Kidney epithelial cell (primary cell): ENCODE measurements around the gene TTC9. TPM values are rescaled to one million over a fixed set of nuclear protein-coding genes. Genes with fewer than 3 reads are reported as not detected.

Experiments
- DNase-seq: peaks from one replicate; pipeline ENCODE4 v3.0.0-alpha.2; 2010; ENCODE audit warnings: low read depth
- H3K27me3 ChIP-seq: 2 replicates; pipeline ENCODE4 v1.6.0; 2011; ENCODE audit warnings: low read length; ENCODE audit not compliant: control insufficient read depth, insufficient read depth
- H3K36me3 ChIP-seq: 2 replicates; pipeline ENCODE4 v1.5.1; 2011; ENCODE audit warnings: low read length; ENCODE audit not compliant: control insufficient read depth, insufficient read depth
- H3K4me3 ChIP-seq: 2 replicates; pipeline ENCODE4 v1.5.1; 2011; ENCODE audit warnings: low read depth, mild to moderate bottlenecking, control low read depth, low read length
- total RNA-seq: library from RNA; depleted of rRNA; stranded (reverse); fragments of >200 nt; gene quantifications from 2 replicates; pipeline ENCODE4 v1.2.3, GENCODE V29; 2015
- TF ChIP-seq, protein P1 (sequence below): IDR thresholded peaks from 2 replicates; pipeline ENCODE4 v1.5.1; 2011; ENCODE audit warnings: mild to moderate bottlenecking, moderate library complexity, low read length, control low read depth, inconsistent platforms; ENCODE audit not compliant: insufficient read depth, poor library complexity, severe bottlenecking

Gene TTC9
- total RNA-seq, 1 donor from 2014 or later, result 16.5 TPM

GRCh38 chr14:70619708-70620107 lies 22.0 kb upstream of the TTC9 start:
- no peak for DNase-seq

GRCh38 chr14:70622111-70622712 lies 19.5 kb upstream of the TTC9 start:
- Histone ChIP-seq H3K4me3 (no peak overlapping the region), H3K27me3 (no peaks in the 10 kb centered on the region), H3K36me3 (no peaks in the 10 kb centered on the region)
- no peak for DNase-seq
- TF ChIP-seq, protein P1, sequence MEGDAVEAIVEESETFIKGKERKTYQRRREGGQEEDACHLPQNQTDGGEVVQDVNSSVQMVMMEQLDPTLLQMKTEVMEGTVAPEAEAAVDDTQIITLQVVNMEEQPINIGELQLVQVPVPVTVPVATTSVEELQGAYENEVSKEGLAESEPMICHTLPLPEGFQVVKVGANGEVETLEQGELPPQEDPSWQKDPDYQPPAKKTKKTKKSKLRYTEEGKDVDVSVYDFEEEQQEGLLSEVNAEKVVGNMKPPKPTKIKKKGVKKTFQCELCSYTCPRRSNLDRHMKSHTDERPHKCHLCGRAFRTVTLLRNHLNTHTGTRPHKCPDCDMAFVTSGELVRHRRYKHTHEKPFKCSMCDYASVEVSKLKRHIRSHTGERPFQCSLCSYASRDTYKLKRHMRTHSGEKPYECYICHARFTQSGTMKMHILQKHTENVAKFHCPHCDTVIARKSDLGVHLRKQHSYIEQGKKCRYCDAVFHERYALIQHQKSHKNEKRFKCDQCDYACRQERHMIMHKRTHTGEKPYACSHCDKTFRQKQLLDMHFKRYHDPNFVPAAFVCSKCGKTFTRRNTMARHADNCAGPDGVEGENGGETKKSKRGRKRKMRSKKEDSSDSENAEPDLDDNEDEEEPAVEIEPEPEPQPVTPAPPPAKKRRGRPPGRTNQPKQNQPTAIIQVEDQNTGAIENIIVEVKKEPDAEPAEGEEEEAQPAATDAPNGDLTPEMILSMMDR, result peak; percentile 85

More at GRCh38 chr14:70619708-70620107, 22.0 kb upstream of the TTC9 start:
- TF ChIP-seq, protein P1, result no peak
- Histone ChIP-seq H3K27me3 (no peaks in the 10 kb centered on the region), H3K36me3 (no peaks in the 10 kb centered on the region), H3K4me3 (no peak overlapping the region)

- Histone ChIP-seq H3K36me3 (no peaks in the 10 kb centered on the region), H3K27me3 (no peaks in the 10 kb centered on the region), H3K4me3 (no peak overlapping the region)
- TF ChIP-seq, protein P1, result no peak
- no peak for DNase-seq
Observed at GRCh38 chr14:70624972-70625371, 16.7 kb upstream of the TTC9 start.

DNA sequence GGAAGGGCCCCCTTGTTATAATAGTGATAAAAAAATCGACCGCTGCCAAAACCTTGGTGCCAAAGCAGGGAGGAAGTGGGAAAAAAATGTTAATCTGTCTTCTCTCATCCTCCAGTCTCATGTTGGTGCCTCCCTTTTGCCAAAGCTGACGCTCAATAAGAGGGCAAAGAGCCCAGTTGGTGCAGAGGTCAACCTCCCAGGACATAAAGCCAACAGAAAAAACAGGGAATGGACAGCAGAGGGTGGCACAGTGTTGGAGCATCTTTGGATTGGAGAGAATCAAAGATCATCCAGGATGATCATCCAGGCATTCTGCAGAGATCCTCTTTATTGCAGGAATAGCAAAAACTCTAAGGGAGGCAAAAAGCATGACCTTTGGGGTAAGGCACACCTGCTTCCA lies 9.8 kb upstream of the TTC9 start:
- DNase-seq, result no peak
- Histone ChIP-seq H3K27me3 (no peaks in the 10 kb centered on the region), H3K36me3 (no peaks in the 10 kb centered on the region), H3K4me3 (no peak overlapping the region)
- TF ChIP-seq, protein P1, result no peak

- H3K27me3 ChIP-seq, result no peaks in the 10 kb centered on the region
- no peak for DNase-seq
- no peaks in the 10 kb centered on the region for H3K36me3 ChIP-seq
- TF ChIP-seq, protein P1, result no peak
- no peak overlapping the region for H3K4me3 ChIP-seq
Observed at GRCh38 chr14:70635971-70636595, 5.6 kb upstream of the TTC9 start.

- no peak overlapping the region for H3K4me3 ChIP-seq
- no peak for DNase-seq
- no peaks in the 10 kb centered on the region for H3K36me3 ChIP-seq
- TF ChIP-seq, protein P1, result no peak
- no peaks in the 10 kb centered on the region for H3K27me3 ChIP-seq
Observed at GRCh38 chr14:70638416-70638815, 3.3 kb upstream of the TTC9 start.
